SK-N-SH (cell line): Measurements from ENCODE around the gene ERGIC2.

ENCODE experiments used
- CTCF ChIP-seq: fragments of 200-600 bp; sonication (generic); IDR thresholded peaks from 2 replicates; pipeline ENCODE4 v1.6.1; 2017; ENCODE audit warnings: antibody characterized with exemption, mild to moderate bottlenecking, moderate library complexity
- EP300 ChIP-seq, 2 experiments: IDR thresholded peaks; 2 replicates each; pipeline versions ENCODE4 v1.4.0 to v1.6.1; 2012; ENCODE audit warnings: borderline replicate concordance in 1 of 2, low read depth in 1 of 2, low read length in 1 of 2
- EZH2phosphoT487 ChIP-seq: fragments of 200-600 bp; sonication (generic); IDR thresholded peaks from 2 replicates; pipeline ENCODE4 v1.6.1; 2017; ENCODE audit warnings: low read depth, mixed run types, mild to moderate bottlenecking, antibody characterized with exemption, moderate library complexity, borderline replicate concordance
- FOSL2 ChIP-seq: IDR thresholded peaks from 2 replicates; pipeline ENCODE4 v1.4.0; 2012; ENCODE audit warnings: low read depth, mild to moderate bottlenecking, moderate library complexity, borderline replicate concordance
- FOXJ3 ChIP-seq: sonication (generic); formaldehyde crosslinking; IDR thresholded peaks from 2 replicates; pipeline ENCODE4 v1.5.1; 2020; ENCODE audit warnings: mild to moderate bottlenecking, missing genetic modification reagents
- POLR2AphosphoS5 ChIP-seq: IDR thresholded peaks from 2 replicates; pipeline ENCODE4 v1.6.1; 2012; ENCODE audit warnings: low read depth, low read length
- RAD21 ChIP-seq: IDR thresholded peaks from 2 replicates; pipeline ENCODE4 v1.6.1; 2012; ENCODE audit warnings: mild to moderate bottlenecking, low read length
- RFX5 ChIP-seq: IDR thresholded peaks from 2 replicates; pipeline ENCODE4 v1.6.1; 2012; ENCODE audit warnings: mild to moderate bottlenecking, improper control_type of control experiment, low read length
- SMC3 ChIP-seq: IDR thresholded peaks from 2 replicates; pipeline ENCODE4 v1.6.1; 2012; ENCODE audit warnings: low read depth, low read length, improper control_type of control experiment
- TF ChIP-seq, protein P1 (sequence below): fragments of 150-350 bp; IDR thresholded peaks from 2 replicates; pipeline ENCODE4 v1.6.1; 2016; ENCODE audit warnings: mild to moderate bottlenecking, low read depth, low read length
- TF ChIP-seq, protein P2 (sequence below): IDR thresholded peaks from 2 replicates; pipeline ENCODE4; 2012

- TF ChIP-seq RFX5 (no peak), FOSL2 (no peak), RAD21 (no peak), EZH2phosphoT487 (no peak), CTCF (no peak), POLR2AphosphoS5 (no peak), EP300 (IDR thresholded peaks at IDR 0.05; ENCODE audit: borderline replicate concordance in 1 of 2, low read depth in 1 of 2, low read length in 1 of 2) (no peak), FOXJ3 (CRISPR knock-in tag) (no peak), SMC3 (no peak)
- TF ChIP-seq, protein P1, sequence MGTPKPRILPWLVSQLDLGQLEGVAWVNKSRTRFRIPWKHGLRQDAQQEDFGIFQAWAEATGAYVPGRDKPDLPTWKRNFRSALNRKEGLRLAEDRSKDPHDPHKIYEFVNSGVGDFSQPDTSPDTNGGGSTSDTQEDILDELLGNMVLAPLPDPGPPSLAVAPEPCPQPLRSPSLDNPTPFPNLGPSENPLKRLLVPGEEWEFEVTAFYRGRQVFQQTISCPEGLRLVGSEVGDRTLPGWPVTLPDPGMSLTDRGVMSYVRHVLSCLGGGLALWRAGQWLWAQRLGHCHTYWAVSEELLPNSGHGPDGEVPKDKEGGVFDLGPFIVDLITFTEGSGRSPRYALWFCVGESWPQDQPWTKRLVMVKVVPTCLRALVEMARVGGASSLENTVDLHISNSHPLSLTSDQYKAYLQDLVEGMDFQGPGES = no peak
- TF ChIP-seq, protein P2, sequence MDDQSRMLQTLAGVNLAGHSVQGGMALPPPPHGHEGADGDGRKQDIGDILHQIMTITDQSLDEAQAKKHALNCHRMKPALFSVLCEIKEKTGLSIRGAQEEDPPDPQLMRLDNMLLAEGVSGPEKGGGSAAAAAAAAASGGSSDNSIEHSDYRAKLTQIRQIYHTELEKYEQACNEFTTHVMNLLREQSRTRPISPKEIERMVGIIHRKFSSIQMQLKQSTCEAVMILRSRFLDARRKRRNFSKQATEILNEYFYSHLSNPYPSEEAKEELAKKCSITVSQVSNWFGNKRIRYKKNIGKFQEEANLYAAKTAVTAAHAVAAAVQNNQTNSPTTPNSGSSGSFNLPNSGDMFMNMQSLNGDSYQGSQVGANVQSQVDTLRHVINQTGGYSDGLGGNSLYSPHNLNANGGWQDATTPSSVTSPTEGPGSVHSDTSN = no peak
Observed at GRCh38 chr12:29403991-29404390, 23.0 kb upstream of the ERGIC2 start.
